HCT116 (cell line): ENCODE measurements around the gene FLT4. TPM values are rescaled to one million over a fixed set of nuclear protein-coding genes. Genes with fewer than 3 reads are reported as not detected.

Source experiments
- ATAC-seq: fragments of 200-7000 bp; cut with Tn5 transposase; 2 replicates; pipeline ENCODE4 v1.9.1; 2020; ENCODE audit warnings: mild to moderate bottlenecking, moderate library complexity
- BruUV-seq: library from RNA; stranded (reverse); fragments of 400-500 nt; replicated peaks from 2 replicates; lab custom pipeline; 2021; lab: Mats Ljungman, UMichigan
- CTCF ChIA-PET: fragments of 300-600 bp; sonication (Branson Sonifier 250); formaldehyde crosslinking; loops from one replicate; lab custom pipeline; 2021; ENCODE audit warnings: antibody characterized with exemption; lab: Charles Lee
- POLR2A ChIA-PET: fragments of 300-600, 350-600 bp; sonication (Branson Sonifier 250); formaldehyde crosslinking; loops from one replicate; lab custom pipeline; 2021; ENCODE audit warnings: antibody characterized with exemption; lab: Charles Lee
- RAD21 ChIA-PET, 2 experiments: fragments of 300-600 bp; sonication (Branson Sonifier 250); formaldehyde crosslinking; loops; one replicate each; lab custom pipeline; 2023; ENCODE audit warnings: low total read pairs in 2 of 2; ENCODE audit not compliant: uncharacterized antibody in 2 of 2, unreplicated experiment in 2 of 2, low non-redundant PET in 1 of 2; lab: Charles Lee
- DNase-seq: peaks from one replicate; pipeline ENCODE4 v3.0.0-alpha.2; 2010; ENCODE audit warnings: low read depth, low spot score
- H2AFZ ChIP-seq: fragments of 200-600 bp; shearing (Covaris generic), sonication (generic); 2 replicates; pipeline ENCODE4 v1.6.1; 2017; ENCODE audit warnings: low read depth, mixed run types, mixed read lengths, antibody characterized with exemption, low read length; ENCODE audit not compliant: poor library complexity, severe bottlenecking
- H3K27ac ChIP-seq: 2 replicates; pipeline ENCODE4 v1.5.1; 2012; ENCODE audit warnings: low read depth, low read length
- H3K27me3 ChIP-seq: fragments of 200-600 bp; sonication (generic); 2 replicates; pipeline ENCODE4 v1.6.1; 2016; ENCODE audit warnings: mixed run types, low read length, mixed read lengths; ENCODE audit not compliant: insufficient read depth
- H3K36me3 ChIP-seq, 2 experiments: fragments of 200-500 bp in 1 of 2; fragments of 200-600 bp in 1 of 2; sonication (Bioruptor generic) in 1 of 2; sonication (generic) in 1 of 2; 2 replicates each; pipeline versions ENCODE4 v1.5.1 to v1.6.1; 2014 to 2016; ENCODE audit warnings: low read length in 2 of 2, inconsistent platforms in 1 of 2, mixed read lengths in 1 of 2, mixed run types in 1 of 2; ENCODE audit not compliant: insufficient read depth in 2 of 2, control insufficient read depth in 1 of 2
- H3K4me1 ChIP-seq, 2 experiments: fragments of 200-600 bp in 1 of 2; sonication (generic) in 1 of 2; 2 replicates each; pipeline versions ENCODE4 v1.5.1 to v1.6.1; 2012 to 2017; ENCODE audit warnings: low read length in 2 of 2, inconsistent platforms in 1 of 2, mild to moderate bottlenecking in 1 of 2, mixed read lengths in 1 of 2, mixed run types in 1 of 2, moderate library complexity in 1 of 2; ENCODE audit not compliant: insufficient read depth in 2 of 2, control insufficient read depth in 1 of 2
- H3K4me2 ChIP-seq: fragments of 200-600 bp; sonication (generic); 2 replicates; pipeline ENCODE4 v1.6.1; 2017; ENCODE audit warnings: mixed run types, low read length, mixed read lengths
- H3K4me3 ChIP-seq, 2 experiments: fragments of 200-600 bp in 1 of 2; sonication (generic) in 1 of 2; replicated peaks in 1 of 2; 2 replicates each; pipeline ENCODE4 v1.5.1; 2011 to 2016; ENCODE audit warnings: low read length in 2 of 2, control low read depth in 1 of 2, low read depth in 1 of 2, mild to moderate bottlenecking in 1 of 2, mixed read lengths in 1 of 2, mixed run types in 1 of 2
- H3K79me2 ChIP-seq: fragments of 200-600 bp; sonication (generic); 2 replicates; pipeline ENCODE4 v1.6.1; 2017; ENCODE audit warnings: mild to moderate bottlenecking, mixed run types, low read length, moderate library complexity, mixed read lengths; ENCODE audit not compliant: insufficient read depth
- H3K9ac ChIP-seq: fragments of 200-600 bp; sonication (generic); 2 replicates; pipeline ENCODE4 v1.6.1; 2016; ENCODE audit warnings: low read length, mixed read lengths
- H3K9me2 ChIP-seq: fragments of 200-600 bp; sonication (generic), shearing (Covaris generic); 2 replicates; pipeline ENCODE4 v1.6.1; 2017; ENCODE audit warnings: mixed run types, mild to moderate bottlenecking, moderate library complexity; ENCODE audit not compliant: insufficient read depth
- H3K9me3 ChIP-seq, 2 experiments: fragments of 200-500 bp in 1 of 2; fragments of 200-600 bp in 1 of 2; sonication (Bioruptor generic) in 1 of 2; sonication (generic) in 1 of 2; 2 replicates each; pipeline ENCODE4 v1.6.1; 2014 to 2017; ENCODE audit warnings: low read length in 2 of 2, mixed read lengths in 2 of 2, inconsistent platforms in 1 of 2, low read depth in 1 of 2, mild to moderate bottlenecking in 1 of 2, mixed run types in 1 of 2, moderate library complexity in 1 of 2; ENCODE audit not compliant: control insufficient read depth in 1 of 2, insufficient read depth in 1 of 2
- H4K20me1 ChIP-seq: fragments of 200-600 bp; sonication (generic), shearing (Covaris generic); 2 replicates; pipeline ENCODE4 v1.6.1; 2017; ENCODE audit warnings: mixed run types, mild to moderate bottlenecking, moderate library complexity; ENCODE audit not compliant: insufficient read depth
- CBX3 ChIP-seq: IDR thresholded peaks from 2 replicates; pipeline ENCODE4 v1.6.1; 2012; ENCODE audit warnings: low read depth
- CEBPB ChIP-seq: IDR thresholded peaks from 2 replicates; pipeline ENCODE4 v1.6.1; 2012; ENCODE audit warnings: low read depth
- CTCF ChIP-seq, 3 experiments: fragments of 200-600 bp in 1 of 3; sonication (generic) in 1 of 3; IDR thresholded peaks in 2 of 3; conservative IDR thresholded peaks in 1 of 3; 2 replicates each; pipeline ENCODE4 v1.5.1; 2012 to 2017; ENCODE audit warnings: low read depth in 2 of 3, low read length in 2 of 3, antibody characterized with exemption in 1 of 3, borderline replicate concordance in 1 of 3, control low read depth in 1 of 3, mild to moderate bottlenecking in 1 of 3, mixed read lengths in 1 of 3, mixed run types in 1 of 3, moderate library complexity in 1 of 3; ENCODE audit not compliant: insufficient read depth in 1 of 3
- ELF1 ChIP-seq: IDR thresholded peaks from 2 replicates; pipeline ENCODE4 v1.6.1; 2012; ENCODE audit warnings: low read depth, borderline replicate concordance
- EZH2 ChIP-seq: fragments of 200-600 bp; sonication (generic); IDR thresholded peaks from 2 replicates; pipeline ENCODE4 v1.6.1; 2017; ENCODE audit warnings: antibody characterized with exemption, mixed run types
- FOSL1 ChIP-seq: IDR thresholded peaks from 2 replicates; pipeline ENCODE4 v1.6.1; 2012; ENCODE audit warnings: low read depth
- POLR2AphosphoS5 ChIP-seq: IDR thresholded peaks from 2 replicates; pipeline ENCODE4 v1.6.1; 2011; ENCODE audit warnings: mild to moderate bottlenecking, low read depth, low read length, moderate library complexity
- RAD21 ChIP-seq: IDR thresholded peaks from 2 replicates; pipeline ENCODE4 v1.6.1; 2012; ENCODE audit warnings: low read depth, mild to moderate bottlenecking
- SIN3A ChIP-seq: IDR thresholded peaks from 2 replicates; pipeline ENCODE4 v1.6.1; 2012; ENCODE audit warnings: low read depth
- SP1 ChIP-seq: IDR thresholded peaks from 2 replicates; pipeline ENCODE4 v1.6.1; 2012; ENCODE audit warnings: low read depth
- SRF ChIP-seq: IDR thresholded peaks from 2 replicates; pipeline ENCODE4 v1.6.1; 2012; ENCODE audit warnings: low read depth
- YY1 ChIP-seq: IDR thresholded peaks from 2 replicates; pipeline ENCODE4 v1.6.1; 2011; ENCODE audit warnings: low read length, low read depth, moderate library complexity, mild to moderate bottlenecking; ENCODE audit not compliant: insufficient replicate concordance; ENCODE audit errors: extremely low read depth
- ZFX ChIP-seq: fragments of 450-650 bp; IDR thresholded peaks from 2 replicates; pipeline ENCODE4 v1.6.1; 2017
- intact Hi-C: fragments of 100-400 bp; cut with micrococcal nuclease; formaldehyde crosslinking; loops from 2 replicates; pipeline ENCODE4 v1.10.0; 2022
- total RNA-seq: library from RNA; stranded (reverse); gene quantifications from one replicate; pipeline ENCODE4 v1.2.1, GENCODE V29; 2021; ENCODE audit not compliant: unreplicated experiment
- TF ChIP-seq, protein P1 (sequence below): IDR thresholded peaks from 2 replicates; pipeline ENCODE4 v1.6.1; 2012
- TF ChIP-seq, protein P2 (sequence below): IDR thresholded peaks from 2 replicates; pipeline ENCODE4 v1.6.1; 2011; ENCODE audit warnings: mild to moderate bottlenecking, low read length, moderate library complexity; ENCODE audit not compliant: insufficient replicate concordance; ENCODE audit errors: extremely low read depth

Gene FLT4
- total RNA-seq, 1 experiment from 2014 or later, result 0.17 TPM

DNA sequence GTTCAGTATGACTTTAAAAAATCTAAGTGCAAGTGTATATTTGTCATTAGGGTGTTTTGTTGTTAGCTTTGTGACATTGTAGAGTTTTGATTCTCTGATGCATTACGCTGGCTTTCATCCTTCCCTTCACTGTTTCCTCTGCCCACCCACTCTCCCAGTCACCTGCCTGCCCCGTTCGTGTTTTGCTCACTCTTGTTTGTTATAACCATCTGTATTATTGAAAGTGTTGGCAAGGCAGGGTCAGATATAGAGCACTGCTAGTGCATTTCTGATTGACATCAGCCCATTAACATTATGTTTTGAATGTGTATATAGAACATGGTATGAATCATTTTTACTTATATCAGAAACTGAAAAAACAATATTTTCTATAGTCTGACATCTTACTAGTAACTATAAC, 85.4 kb downstream of the FLT4 start:
- Histone ChIP-seq H3K9me2 (no peaks in the 10 kb centered on the region), H3K4me2 (no peak overlapping the region), H4K20me1 (no peaks in the 10 kb centered on the region)
- intact Hi-C loops, result no loop called here
- BruUV-seq, result no TSS peak
- no peak for TF ChIP-seq EZH2
- no peak for TF ChIP-seq SP1
- TF ChIP-seq POLR2AphosphoS5, result no peak
- no peak for TF ChIP-seq ZFX
- no peak for TF ChIP-seq ELF1
- TF ChIP-seq, protein P1, sequence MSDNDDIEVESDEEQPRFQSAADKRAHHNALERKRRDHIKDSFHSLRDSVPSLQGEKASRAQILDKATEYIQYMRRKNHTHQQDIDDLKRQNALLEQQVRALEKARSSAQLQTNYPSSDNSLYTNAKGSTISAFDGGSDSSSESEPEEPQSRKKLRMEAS, result no peak
- no peak for TF ChIP-seq FOSL1
- TF ChIP-seq SRF, result no peak
- no peak for TF ChIP-seq SIN3A
- TF ChIP-seq, all 23 proteins: peak for 0
- H3K27ac ChIP-seq, result no peak overlapping the region
- no peaks in the 10 kb centered on the region for H3K9me3 ChIP-seq
- POLR2A ChIA-PET, result no interaction called here
- CTCF ChIA-PET, result no interaction called here
- DNase-seq (no peak), ATAC-seq (no peak)
- H3K36me3 ChIP-seq, result peaks cover 15 to 21% of the 10 kb centered on the region in 2 experiments
- H2AFZ ChIP-seq, result no peak overlapping the region
- RAD21 ChIA-PET, result no interaction called here
- H3K9ac ChIP-seq, result no peak overlapping the region
- peaks cover 30% of the 10 kb centered on the region for H3K79me2 ChIP-seq
- no peak overlapping the region for H3K4me3 ChIP-seq
- H3K27me3 ChIP-seq, result no peaks in the 10 kb centered on the region
- no peaks in the 10 kb centered on the region for H3K4me1 ChIP-seq

DNA sequence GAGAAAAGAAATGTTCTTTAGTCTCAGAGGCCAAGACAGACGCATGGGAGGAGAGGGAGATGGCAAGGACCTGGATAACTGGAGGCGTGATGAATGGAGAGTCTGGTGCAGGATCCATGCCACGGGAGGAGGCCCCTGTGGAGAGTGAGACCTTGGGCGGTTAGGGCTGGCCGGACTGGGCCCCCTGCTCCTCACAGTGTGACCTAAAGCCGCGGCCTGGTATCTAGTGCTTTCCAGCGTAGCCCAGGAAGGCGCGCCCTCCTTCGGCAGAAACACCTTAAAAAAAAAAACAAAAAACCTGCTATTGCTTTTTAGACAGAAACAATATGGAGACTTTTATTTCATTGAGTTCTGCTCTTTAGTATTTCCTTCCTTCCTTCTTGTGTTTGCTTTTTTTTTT, 91.2 kb downstream of the FLT4 start:
- Histone ChIP-seq H3K4me2 (no peak overlapping the region), H4K20me1 (peaks cover 9% of the 10 kb centered on the region; the same call in 1 of the 2 replicates), H3K9me2 (no peaks in the 10 kb centered on the region), H3K36me3 (peaks cover 0 to 4% of the 10 kb centered on the region in 2 experiments; a peak in 1 of 4 replicates), H3K9me3 (no peaks in the 10 kb centered on the region), H3K9ac (no peak overlapping the region), H2AFZ (no peak overlapping the region), H3K27ac (no peak overlapping the region), H3K4me1 (no peaks in the 10 kb centered on the region), H3K4me3 (no peak overlapping the region), H3K27me3 (no peaks in the 10 kb centered on the region), H3K79me2 (peaks cover 58% of the 10 kb centered on the region)
- CTCF ChIA-PET, result no interaction called here
- no TSS peak for BruUV-seq
- POLR2A ChIA-PET, result no interaction called here
- intact Hi-C loops, result no loop called here
- DNase-seq, result no peak
- RAD21 ChIA-PET, result no interaction called here
- no peak for TF ChIP-seq SRF
- TF ChIP-seq ELF1, result no peak
- no peak for TF ChIP-seq SIN3A
- no peak for TF ChIP-seq CEBPB
- TF ChIP-seq, protein P2, sequence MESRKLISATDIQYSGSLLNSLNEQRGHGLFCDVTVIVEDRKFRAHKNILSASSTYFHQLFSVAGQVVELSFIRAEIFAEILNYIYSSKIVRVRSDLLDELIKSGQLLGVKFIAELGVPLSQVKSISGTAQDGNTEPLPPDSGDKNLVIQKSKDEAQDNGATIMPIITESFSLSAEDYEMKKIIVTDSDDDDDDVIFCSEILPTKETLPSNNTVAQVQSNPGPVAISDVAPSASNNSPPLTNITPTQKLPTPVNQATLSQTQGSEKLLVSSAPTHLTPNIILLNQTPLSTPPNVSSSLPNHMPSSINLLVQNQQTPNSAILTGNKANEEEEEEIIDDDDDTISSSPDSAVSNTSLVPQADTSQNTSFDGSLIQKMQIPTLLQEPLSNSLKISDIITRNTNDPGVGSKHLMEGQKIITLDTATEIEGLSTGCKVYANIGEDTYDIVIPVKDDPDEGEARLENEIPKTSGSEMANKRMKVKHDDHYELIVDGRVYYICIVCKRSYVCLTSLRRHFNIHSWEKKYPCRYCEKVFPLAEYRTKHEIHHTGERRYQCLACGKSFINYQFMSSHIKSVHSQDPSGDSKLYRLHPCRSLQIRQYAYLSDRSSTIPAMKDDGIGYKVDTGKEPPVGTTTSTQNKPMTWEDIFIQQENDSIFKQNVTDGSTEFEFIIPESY, result no peak
- TF ChIP-seq YY1, result no peak
- TF ChIP-seq, protein P1, result no peak
- no peak for TF ChIP-seq CBX3
- TF ChIP-seq ZFX, result no peak
- TF ChIP-seq EZH2, result no peak
- TF ChIP-seq RAD21, result no peak
- no peak for TF ChIP-seq SP1
- TF ChIP-seq CTCF (IDR thresholded peaks at IDR 0.05 in 2 of 3, conservative IDR thresholded peaks at IDR 0.05 in 1 of 3; ENCODE audit: borderline replicate concordance in 1 of 3, insufficient read depth in 1 of 3, low read depth in 2 of 3, low read length in 2 of 3), result no peak
- ATAC-seq, result no peak
